ENCODE measurements around the gene C1QL2. TPM values are rescaled to one million over a fixed set of nuclear protein-coding genes. Genes with fewer than 3 reads are reported as not detected.

Gene C1QL2
- total RNA-seq, 1 donor from 2014 or later = not detected

DNA sequence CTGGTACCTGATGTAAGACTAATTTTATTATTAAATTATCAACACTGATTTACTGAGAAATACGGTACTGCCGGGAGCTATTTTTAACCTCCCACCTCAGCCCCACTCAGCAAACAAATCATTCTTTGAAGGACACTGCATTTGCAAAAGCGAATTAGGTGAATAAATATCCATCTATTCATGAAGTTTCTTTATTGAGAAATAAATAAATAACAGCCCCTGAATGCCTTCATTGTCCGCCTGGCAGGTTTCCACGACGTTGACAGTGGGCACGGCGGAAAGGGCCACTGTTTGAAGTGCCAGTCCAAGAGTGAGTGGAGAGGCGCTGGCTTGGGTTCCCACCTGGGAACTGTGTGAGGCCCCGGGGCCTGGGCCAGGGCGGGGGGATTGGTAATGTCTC lies 15.7 kb downstream of the C1QL2 start:
- ChIA-PET POLR2A (no interaction called here), CTCF (no interaction called here)
- Mint-ChIP-seq H3K27ac (no peak overlapping the region), H3K36me3 (ENCODE audit: low read depth) (no peaks in the 10 kb centered on the region), H3K4me1 (no peaks in the 10 kb centered on the region), H3K27me3 (peaks cover 9% of the 10 kb centered on the region), H3K4me3 (no peak overlapping the region), H3K9me3 (no peaks in the 10 kb centered on the region)
- no peak for DNase-seq
- ATAC-seq (ENCODE audit: low read depth) = no peak
- TF ChIP-seq, protein P1, sequence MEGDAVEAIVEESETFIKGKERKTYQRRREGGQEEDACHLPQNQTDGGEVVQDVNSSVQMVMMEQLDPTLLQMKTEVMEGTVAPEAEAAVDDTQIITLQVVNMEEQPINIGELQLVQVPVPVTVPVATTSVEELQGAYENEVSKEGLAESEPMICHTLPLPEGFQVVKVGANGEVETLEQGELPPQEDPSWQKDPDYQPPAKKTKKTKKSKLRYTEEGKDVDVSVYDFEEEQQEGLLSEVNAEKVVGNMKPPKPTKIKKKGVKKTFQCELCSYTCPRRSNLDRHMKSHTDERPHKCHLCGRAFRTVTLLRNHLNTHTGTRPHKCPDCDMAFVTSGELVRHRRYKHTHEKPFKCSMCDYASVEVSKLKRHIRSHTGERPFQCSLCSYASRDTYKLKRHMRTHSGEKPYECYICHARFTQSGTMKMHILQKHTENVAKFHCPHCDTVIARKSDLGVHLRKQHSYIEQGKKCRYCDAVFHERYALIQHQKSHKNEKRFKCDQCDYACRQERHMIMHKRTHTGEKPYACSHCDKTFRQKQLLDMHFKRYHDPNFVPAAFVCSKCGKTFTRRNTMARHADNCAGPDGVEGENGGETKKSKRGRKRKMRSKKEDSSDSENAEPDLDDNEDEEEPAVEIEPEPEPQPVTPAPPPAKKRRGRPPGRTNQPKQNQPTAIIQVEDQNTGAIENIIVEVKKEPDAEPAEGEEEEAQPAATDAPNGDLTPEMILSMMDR (IDR thresholded peaks at IDR 0.05) = no peak
- intact Hi-C loops (cut with micrococcal nuclease) = no loop called here

DNA sequence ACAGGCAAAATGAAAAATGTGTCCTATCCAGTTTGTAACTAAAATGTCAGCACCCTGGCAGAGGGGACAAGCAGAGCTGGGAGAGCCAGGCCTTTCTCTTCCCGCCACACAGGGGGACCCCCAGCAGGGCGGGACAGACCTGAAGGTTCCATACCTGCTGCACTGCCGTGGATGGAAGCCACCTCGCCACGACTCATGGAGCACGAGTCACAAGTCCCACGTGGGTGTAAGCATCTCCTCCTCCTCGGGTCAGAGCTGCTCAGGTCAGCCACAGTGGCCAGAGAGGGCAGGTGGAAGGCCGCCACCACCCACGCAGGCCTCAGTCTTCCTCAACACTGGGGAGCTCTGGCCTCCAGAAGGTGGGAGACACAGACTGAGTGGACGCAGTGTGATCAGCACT lies 21.0 kb downstream of the C1QL2 start:
- peaks cover 11% of the 10 kb centered on the region for H3K27me3 Mint-ChIP-seq
- intact Hi-C loops (cut with micrococcal nuclease) = no loop called here
- H3K9me3 Mint-ChIP-seq = peaks cover 6% of the 10 kb centered on the region
- H3K27ac Mint-ChIP-seq = no peak overlapping the region
- ATAC-seq (ENCODE audit: low read depth) (no peak), DNase-seq (no peak)
- H3K4me1 Mint-ChIP-seq = no peaks in the 10 kb centered on the region
- no peaks in the 10 kb centered on the region for H3K36me3 Mint-ChIP-seq (ENCODE audit: low read depth)
- ChIA-PET POLR2A (no interaction called here), CTCF (no interaction called here)
- no peak overlapping the region for H3K4me3 Mint-ChIP-seq
- TF ChIP-seq, protein P1 (IDR thresholded peaks at IDR 0.05) = no peak

DNA sequence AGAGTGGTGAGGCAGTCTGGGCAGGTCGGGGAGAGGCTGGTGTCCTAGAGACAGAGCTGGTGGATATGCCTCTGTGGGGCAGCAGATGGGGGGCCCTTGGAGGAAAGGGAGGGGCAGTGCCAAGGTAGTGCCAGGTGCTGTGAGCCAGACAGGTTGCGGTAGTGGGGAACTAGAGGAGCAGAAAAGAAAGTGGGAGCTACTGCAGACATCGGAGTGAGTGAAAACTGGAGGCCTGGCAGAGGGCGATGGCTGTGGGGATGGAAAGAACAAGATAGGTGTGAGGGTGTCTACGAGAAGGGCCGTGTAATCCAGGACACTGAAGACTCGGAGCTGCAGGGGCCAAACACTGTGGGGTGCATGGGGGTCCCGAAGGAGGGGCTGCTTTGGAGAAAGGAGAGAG lies 21.7 kb downstream of the C1QL2 start:
- intact Hi-C loops (cut with micrococcal nuclease) = no loop called here
- ChIA-PET POLR2A (no interaction called here), CTCF (no interaction called here)
- Mint-ChIP-seq H3K4me1 (no peaks in the 10 kb centered on the region), H3K27ac (no peak overlapping the region), H3K4me3 (no peak overlapping the region), H3K27me3 (peaks cover 11% of the 10 kb centered on the region), H3K9me3 (peaks cover 6% of the 10 kb centered on the region), H3K36me3 (ENCODE audit: low read depth) (no peaks in the 10 kb centered on the region)
- no peak for DNase-seq
- ATAC-seq (ENCODE audit: low read depth) = no peak
- TF ChIP-seq, protein P1 (IDR thresholded peaks at IDR 0.05) = no peak

DNA sequence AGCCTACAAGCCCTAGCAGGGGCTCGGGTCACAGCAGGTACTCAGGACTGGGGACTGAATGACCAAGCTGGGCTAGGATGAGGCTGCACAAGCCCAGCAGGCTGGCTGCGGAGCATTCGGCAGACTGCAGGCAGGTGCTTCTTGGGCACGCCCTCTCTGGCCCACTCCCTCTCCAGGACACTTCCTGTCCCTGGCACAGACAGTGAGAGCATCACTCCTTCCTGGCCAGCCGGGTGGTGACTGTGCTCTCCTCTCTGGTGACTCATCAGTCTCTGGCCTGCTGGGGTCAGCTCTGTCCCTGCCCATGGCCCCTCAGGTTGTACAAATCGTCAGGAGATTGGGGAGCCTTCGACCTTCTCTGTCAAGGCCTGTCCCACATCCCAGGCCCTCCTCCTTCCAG lies 22.5 kb downstream of the C1QL2 start:
- no peak for DNase-seq
- POLR2A ChIA-PET = no interaction called here
- intact Hi-C loops (cut with micrococcal nuclease) = no loop called here
- TF ChIP-seq, protein P1 (IDR thresholded peaks at IDR 0.05) = no peak
- CTCF ChIA-PET = no interaction called here
- peaks cover 6% of the 10 kb centered on the region for H3K9me3 Mint-ChIP-seq
- H3K27ac Mint-ChIP-seq = no peak overlapping the region
- no peak overlapping the region for H3K4me3 Mint-ChIP-seq
- H3K36me3 Mint-ChIP-seq (ENCODE audit: low read depth) = no peaks in the 10 kb centered on the region
- H3K27me3 Mint-ChIP-seq = peaks cover 11% of the 10 kb centered on the region
- no peaks in the 10 kb centered on the region for H3K4me1 Mint-ChIP-seq
- no peak for ATAC-seq (ENCODE audit: low read depth)

DNA sequence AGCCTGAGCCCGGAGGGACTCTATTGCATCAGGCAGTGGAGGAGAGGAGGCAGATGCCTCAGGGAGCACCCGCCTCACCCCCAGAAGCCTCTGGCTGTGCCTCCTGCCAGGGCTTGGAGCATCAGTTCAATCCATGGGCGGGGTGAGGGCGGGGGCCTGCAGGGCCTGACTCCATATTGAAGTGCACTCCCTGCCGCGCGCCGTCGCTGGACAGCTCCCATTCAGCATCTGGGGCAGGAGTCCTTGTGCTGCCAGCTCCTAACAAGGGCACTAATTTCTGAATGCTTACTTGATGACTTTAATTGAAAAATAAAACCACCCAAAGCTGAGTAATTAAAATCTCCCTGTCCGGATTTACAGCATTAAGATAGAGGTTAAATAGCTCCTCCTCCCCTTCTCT lies 23.8 kb downstream of the C1QL2 start:
- Mint-ChIP-seq H3K4me3 (no peak overlapping the region), H3K9me3 (peaks cover 6% of the 10 kb centered on the region), H3K4me1 (no peaks in the 10 kb centered on the region), H3K27ac (no peak overlapping the region), H3K36me3 (ENCODE audit: low read depth) (no peaks in the 10 kb centered on the region), H3K27me3 (peaks cover 14% of the 10 kb centered on the region)
- DNase-seq = no peak
- no peak for ATAC-seq (ENCODE audit: low read depth)
- POLR2A ChIA-PET = no interaction called here
- CTCF ChIA-PET = no interaction called here
- intact Hi-C loops (cut with micrococcal nuclease) = no loop called here
- TF ChIP-seq, protein P1 (IDR thresholded peaks at IDR 0.05) = no peak

Measured in activated B cell treated with CpG ODN at 0.5 μM for 24 hours (primary cell).